Measurements from ENCODE around the gene EMX1.

DNA sequence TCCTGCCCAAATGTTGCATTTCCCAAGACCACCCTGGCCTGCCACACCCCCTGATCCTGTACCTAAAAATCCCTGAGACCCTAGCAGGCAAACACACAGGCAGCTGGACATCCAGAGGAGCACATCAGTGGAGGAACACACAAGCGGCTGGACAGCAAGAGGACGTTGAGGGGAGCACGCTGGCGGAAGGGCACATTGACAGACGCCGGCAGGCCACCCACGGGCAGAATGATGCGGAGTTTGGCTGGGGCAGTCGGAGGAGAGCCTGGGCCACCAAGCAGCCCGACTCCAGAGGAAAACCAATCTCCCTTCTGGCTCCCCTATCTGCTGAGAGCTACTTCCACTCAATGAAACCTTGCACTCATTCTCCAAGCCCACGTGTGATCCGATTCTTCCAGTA, 47.7 kb downstream of the EMX1 start:
- TF ChIP-seq, protein P1, sequence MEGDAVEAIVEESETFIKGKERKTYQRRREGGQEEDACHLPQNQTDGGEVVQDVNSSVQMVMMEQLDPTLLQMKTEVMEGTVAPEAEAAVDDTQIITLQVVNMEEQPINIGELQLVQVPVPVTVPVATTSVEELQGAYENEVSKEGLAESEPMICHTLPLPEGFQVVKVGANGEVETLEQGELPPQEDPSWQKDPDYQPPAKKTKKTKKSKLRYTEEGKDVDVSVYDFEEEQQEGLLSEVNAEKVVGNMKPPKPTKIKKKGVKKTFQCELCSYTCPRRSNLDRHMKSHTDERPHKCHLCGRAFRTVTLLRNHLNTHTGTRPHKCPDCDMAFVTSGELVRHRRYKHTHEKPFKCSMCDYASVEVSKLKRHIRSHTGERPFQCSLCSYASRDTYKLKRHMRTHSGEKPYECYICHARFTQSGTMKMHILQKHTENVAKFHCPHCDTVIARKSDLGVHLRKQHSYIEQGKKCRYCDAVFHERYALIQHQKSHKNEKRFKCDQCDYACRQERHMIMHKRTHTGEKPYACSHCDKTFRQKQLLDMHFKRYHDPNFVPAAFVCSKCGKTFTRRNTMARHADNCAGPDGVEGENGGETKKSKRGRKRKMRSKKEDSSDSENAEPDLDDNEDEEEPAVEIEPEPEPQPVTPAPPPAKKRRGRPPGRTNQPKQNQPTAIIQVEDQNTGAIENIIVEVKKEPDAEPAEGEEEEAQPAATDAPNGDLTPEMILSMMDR (IDR thresholded peaks at IDR 0.05) = no peak
- TF ChIP-seq POLR2A (IDR thresholded peaks at IDR 0.05) (no peak), EP300 (IDR thresholded peaks at IDR 0.05) (no peak), POLR2AphosphoS5 (IDR thresholded peaks at IDR 0.05) (no peak)
